HEK293T (cell line): Measurements from ENCODE around the gene HMGB2.

Source experiments
- CTCF ChIA-PET: fragments of 350-600 bp; formaldehyde crosslinking; extraction: SDS; loops from one replicate; lab custom pipeline; 2021; ENCODE audit warnings: antibody characterized with exemption, inconsistent platforms; lab: Yijun Ruan, JAX
- POLR2A ChIA-PET: fragments of 350-600 bp; formaldehyde crosslinking; extraction: SDS; loops from one replicate; lab custom pipeline; 2020; ENCODE audit warnings: antibody characterized with exemption, inconsistent platforms; lab: Yijun Ruan, JAX
- DNase-seq: peaks from one replicate; pipeline ENCODE4 v3.0.0; 2012; ENCODE audit warnings: mixed read lengths; ENCODE audit errors: extremely low spot score
- ARNT ChIP-seq: fragments of 450-650 bp; IDR thresholded peaks from 2 replicates; pipeline ENCODE4 v1.6.1; 2017; ENCODE audit warnings: mild to moderate bottlenecking
- CTBP1 ChIP-seq: fragments of 450-650 bp; IDR thresholded peaks from 2 replicates; pipeline ENCODE4 v1.6.1; 2016; ENCODE audit warnings: borderline replicate concordance
- ELF4 ChIP-seq: fragments of 450-650 bp; IDR thresholded peaks from 2 replicates; pipeline ENCODE4 v1.6.1; 2017; ENCODE audit warnings: antibody characterized with exemption
- FOXA1 ChIP-seq: fragments of 450-650 bp; IDR thresholded peaks from 2 replicates; pipeline ENCODE4 v1.6.1; 2016; ENCODE audit warnings: mild to moderate bottlenecking
- FOXK2 ChIP-seq: fragments of 450-650 bp; IDR thresholded peaks from 2 replicates; pipeline ENCODE4 v1.6.1; 2016; ENCODE audit warnings: mild to moderate bottlenecking
- FOXM1 ChIP-seq: fragments of 450-650 bp; IDR thresholded peaks from 2 replicates; pipeline ENCODE4 v1.6.1; 2017; ENCODE audit warnings: mild to moderate bottlenecking, borderline replicate concordance
- HDGF ChIP-seq: fragments of 450-650 bp; IDR thresholded peaks from 2 replicates; pipeline ENCODE4 v1.6.1; 2017; ENCODE audit warnings: antibody characterized with exemption, borderline replicate concordance
- L3MBTL2 ChIP-seq: fragments of 450-650 bp; conservative IDR thresholded peaks from 2 replicates; pipeline ENCODE4 v1.6.1; 2016; ENCODE audit warnings: mild to moderate bottlenecking
- LEF1 ChIP-seq: fragments of 450-650 bp; IDR thresholded peaks from 2 replicates; pipeline ENCODE4 v1.6.1; 2017; ENCODE audit warnings: mild to moderate bottlenecking, borderline replicate concordance
- NFRKB ChIP-seq: fragments of 450-650 bp; IDR thresholded peaks from 2 replicates; pipeline ENCODE4 v1.6.1; 2016; ENCODE audit warnings: mild to moderate bottlenecking, moderate library complexity
- SP1 ChIP-seq: fragments of 450-650 bp; IDR thresholded peaks from 2 replicates; pipeline ENCODE4 v1.6.1; 2017
- SUZ12 ChIP-seq: fragments of 450-650 bp; IDR thresholded peaks from 2 replicates; pipeline ENCODE4 v1.6.1; 2016; ENCODE audit warnings: mild to moderate bottlenecking
- TARDBP ChIP-seq: fragments of 450-650 bp; IDR thresholded peaks from 2 replicates; pipeline ENCODE4 v1.6.1; 2016
- ZNF384 ChIP-seq: fragments of 450-650 bp; IDR thresholded peaks from 2 replicates; pipeline ENCODE4 v1.6.1; 2016
- TF ChIP-seq, protein P1 (sequence below): fragments of 450-650 bp; IDR thresholded peaks from 2 replicates; pipeline ENCODE4 v1.6.1; 2016

HMGB2 gene

DNA sequence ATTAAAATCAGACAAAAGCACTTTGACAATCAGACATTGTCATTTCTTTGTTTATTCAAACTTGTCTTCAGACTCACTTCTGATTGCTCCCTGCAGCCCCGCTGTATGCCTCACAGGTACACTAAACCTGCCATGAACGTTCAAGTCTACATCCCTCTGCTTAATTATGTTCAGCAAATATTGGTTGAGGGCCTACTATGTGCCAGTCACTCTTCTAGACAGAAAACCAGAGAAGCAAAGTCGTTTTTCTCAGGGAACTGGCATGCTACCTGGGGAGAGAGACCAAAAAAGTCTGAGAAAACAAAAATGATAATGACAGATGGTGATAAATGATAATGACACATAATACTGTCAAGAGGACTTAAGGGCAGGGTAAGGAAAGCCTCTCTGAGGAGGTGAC lies 19.4 kb downstream of the HMGB2 start:
- TF ChIP-seq TARDBP (no peak), FOXM1 (no peak), SP1 (no peak), SUZ12 (no peak), ZNF384 (no peak), HDGF (no peak), FOXK2 (no peak), ARNT (no peak), CTBP1 (no peak)
- ChIA-PET CTCF (interaction anchor here (0.7 to 3.0 kb wide), 3 partner anchors 13 to 106 kb away, joined by 3 to 24 read pairs (median 7); no protein-coding TSS in a partner anchor), POLR2A (interaction anchor here (2.2 kb wide), 1 partner anchor 20 kb away, joined by 7 read pairs; the partner anchor contains the start of gene HMGB2)
- DNase-seq = no peak

DNA sequence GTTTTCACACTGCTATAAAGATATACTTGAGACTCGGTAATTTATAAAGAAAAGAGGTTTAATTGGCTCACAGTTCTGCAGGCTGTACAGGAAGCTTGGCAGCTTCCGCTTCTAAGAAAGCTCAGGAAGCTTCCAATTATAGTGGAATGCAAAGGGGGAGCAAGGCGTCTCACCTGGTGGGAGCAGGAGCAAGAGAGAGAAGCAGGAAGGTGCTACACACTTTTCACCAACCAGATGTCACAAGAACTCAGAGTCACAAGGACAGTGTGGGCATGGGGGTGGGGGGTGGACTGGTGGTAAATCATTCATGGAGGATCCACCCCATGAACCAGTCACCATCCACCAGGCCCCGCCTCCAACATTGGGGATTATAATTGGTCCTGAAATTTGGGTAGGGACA lies 22.8 kb downstream of the HMGB2 start:
- TF ChIP-seq FOXK2 (no peak), L3MBTL2 (no peak), NFRKB (no peak), ELF4 (no peak), SP1 (no peak), LEF1 (no peak), TARDBP (no peak), ARNT (no peak), ZNF384 (no peak), SUZ12 (no peak), CTBP1 (no peak), FOXM1 (no peak), FOXA1 (no peak)
- TF ChIP-seq, protein P1, sequence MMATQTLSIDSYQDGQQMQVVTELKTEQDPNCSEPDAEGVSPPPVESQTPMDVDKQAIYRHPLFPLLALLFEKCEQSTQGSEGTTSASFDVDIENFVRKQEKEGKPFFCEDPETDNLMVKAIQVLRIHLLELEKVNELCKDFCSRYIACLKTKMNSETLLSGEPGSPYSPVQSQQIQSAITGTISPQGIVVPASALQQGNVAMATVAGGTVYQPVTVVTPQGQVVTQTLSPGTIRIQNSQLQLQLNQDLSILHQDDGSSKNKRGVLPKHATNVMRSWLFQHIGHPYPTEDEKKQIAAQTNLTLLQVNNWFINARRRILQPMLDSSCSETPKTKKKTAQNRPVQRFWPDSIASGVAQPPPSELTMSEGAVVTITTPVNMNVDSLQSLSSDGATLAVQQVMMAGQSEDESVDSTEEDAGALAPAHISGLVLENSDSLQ = no peak
- POLR2A ChIA-PET = no interaction called here
- CTCF ChIA-PET = interaction anchor here (2.3 kb wide), 1 partner anchor 10 kb away, joined by 11 read pairs; no protein-coding TSS in a partner anchor
- DNase-seq = no peak

DNA sequence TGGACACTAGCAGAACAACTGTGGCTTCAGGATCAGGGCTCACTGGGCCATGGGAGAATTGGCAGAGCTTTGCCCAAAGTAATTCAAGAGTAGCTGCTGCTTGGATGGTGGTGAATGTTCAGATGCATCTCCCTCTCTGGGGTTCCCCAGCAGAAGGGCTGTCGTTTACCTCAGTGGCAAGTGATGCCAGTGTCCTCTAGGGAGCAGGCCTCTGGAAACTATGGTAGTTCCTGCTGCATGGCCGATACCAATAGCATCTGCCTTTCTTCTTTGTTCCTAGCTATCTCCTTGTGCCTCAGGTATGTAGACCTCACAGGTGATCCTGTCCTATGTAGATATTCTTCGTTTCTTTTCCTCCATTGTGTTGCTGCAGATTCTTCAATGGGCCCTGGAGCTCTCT lies 26.4 kb downstream of the HMGB2 start:
- CTCF ChIA-PET = interaction anchor here (0.9 to 1.9 kb wide), 2 partner anchors 12 to 295 kb away, joined by 3 to 7 read pairs; no protein-coding TSS in a partner anchor
- no peak for TF ChIP-seq LEF1
- no peak for TF ChIP-seq ZNF384
- no peak for TF ChIP-seq CTBP1
- TF ChIP-seq ARNT = no peak
- no peak for TF ChIP-seq NFRKB
- no peak for DNase-seq
- POLR2A ChIA-PET = interaction anchor here (2.1 kb wide), 1 partner anchor 27 kb away, joined by 9 read pairs; the partner anchor contains the start of gene HMGB2

DNA sequence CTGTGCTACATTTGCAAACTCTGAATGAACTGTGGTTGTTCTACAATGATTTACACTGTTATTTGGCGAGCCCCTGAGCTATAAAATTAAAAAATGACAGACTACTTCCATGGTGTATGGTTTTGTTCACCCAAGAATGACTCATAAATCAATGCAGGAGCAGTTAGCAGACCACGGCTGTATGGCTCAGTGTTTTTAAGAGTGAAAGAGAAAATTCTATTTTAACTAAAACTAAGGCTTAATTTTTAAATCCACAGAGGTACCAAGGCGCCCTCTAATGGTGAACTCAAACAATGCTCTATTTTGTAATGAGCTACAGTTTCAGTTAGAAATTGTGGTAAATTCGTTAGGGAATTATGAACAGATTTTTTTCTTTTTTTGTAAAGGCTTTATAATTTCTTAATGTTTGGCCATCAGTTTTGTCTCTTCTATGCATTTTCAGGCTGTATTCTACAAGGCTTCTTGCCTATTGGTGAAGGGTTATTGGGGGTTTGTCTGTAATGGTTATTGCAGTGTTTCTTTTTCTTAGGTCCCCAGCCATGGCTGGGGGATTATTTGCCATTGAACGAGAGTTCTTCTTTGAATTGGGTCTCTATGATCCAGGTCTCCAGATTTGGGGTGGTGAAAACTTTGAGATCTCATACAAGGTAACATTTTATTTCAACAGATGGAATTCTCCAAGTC lies 32.5 kb downstream of the HMGB2 start:
- ChIA-PET POLR2A (interaction anchor here (0.9 to 2.0 kb wide), 4 partner anchors 15 to 288 kb away, joined by 3 to 14 read pairs (median 4); partner anchors contain the start of gene HMGB2), CTCF (interaction anchor here (0.5 to 3.1 kb wide), 55 partner anchors 9 to 1171 kb away, joined by 3 to 43 read pairs (median 4); partner anchors contain the start of genes HMGB2 and SAP30)
- DNase-seq = no peak
- no peak for TF ChIP-seq HDGF
- no peak for TF ChIP-seq ELF4
- no peak for TF ChIP-seq FOXK2
- no peak for TF ChIP-seq TARDBP
- TF ChIP-seq SUZ12 = no peak
- TF ChIP-seq, protein P1 = peak; percentile 29; the same call in 1 of the 2 replicates

DNA sequence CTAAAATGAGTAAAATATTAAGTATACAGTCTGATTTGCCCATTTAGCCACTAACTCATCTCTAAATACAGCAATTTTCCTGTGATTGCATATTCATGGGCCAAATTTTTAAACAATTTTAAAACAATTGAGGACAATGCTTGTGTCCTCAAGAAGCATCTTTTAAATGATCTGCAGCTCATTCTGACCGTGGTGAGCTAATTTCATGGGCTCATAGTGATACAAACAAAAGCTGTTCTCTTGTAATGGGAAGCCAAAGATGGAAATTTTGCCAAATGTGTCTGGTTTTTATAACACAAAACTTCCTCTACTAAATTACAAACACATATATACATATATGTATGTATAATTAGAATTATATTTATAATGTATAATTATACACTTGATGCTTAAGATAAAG lies 39.7 kb downstream of the HMGB2 start:
- no peak for TF ChIP-seq ARNT
- no peak for TF ChIP-seq SUZ12
- DNase-seq = no peak
- ChIA-PET POLR2A (no interaction called here), CTCF (no interaction called here)

DNA sequence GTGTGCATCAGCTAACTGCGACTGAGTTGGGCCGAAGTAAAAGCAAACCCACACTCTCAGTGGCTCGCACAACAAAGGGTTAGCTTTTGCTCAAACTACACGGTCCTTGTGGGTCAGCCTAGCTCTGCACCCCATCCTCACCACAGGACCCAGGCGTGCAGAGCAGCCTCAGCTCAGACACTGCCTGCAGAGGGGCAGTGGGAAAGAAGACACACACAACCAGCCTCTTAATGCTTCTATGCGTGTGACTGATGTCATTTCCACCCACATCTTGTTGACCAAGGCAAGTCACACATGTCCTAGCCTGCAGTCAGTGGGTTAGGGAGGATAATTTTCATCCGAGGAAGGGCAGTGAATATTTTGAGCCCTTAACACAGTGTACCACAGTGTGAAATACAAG lies 40.5 kb downstream of the HMGB2 start:
- TF ChIP-seq TARDBP = no peak
- TF ChIP-seq HDGF = no peak
- TF ChIP-seq FOXA1 = no peak
- no peak for TF ChIP-seq L3MBTL2
- TF ChIP-seq FOXK2 = no peak
- TF ChIP-seq SUZ12 = no peak
- TF ChIP-seq NFRKB = no peak
- TF ChIP-seq ELF4 = no peak
- DNase-seq = no peak
- ChIA-PET CTCF (interaction anchor here (1.4 to 3.1 kb wide), 2 partner anchors 8 to 280 kb away, joined by 6 to 43 read pairs; no protein-coding TSS in a partner anchor), POLR2A (no interaction called here)

DNA sequence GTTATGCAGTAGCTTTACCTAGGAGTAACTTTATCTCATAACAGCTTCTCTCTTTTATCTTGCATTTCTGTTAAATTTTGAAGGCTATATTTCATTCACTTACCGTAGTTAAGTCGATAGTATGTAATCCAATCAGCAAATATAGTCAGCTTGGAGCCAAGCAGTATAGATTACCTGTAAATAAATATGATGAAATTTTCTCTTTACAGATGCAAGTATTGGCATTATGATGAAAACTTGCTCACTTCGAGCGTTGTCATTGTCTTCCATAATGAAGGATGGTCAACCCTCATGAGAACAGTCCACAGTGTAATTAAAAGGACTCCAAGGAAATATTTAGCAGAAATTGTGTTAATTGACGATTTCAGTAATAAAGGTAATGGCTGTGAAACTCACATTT lies 42.3 kb downstream of the HMGB2 start:
- DNase-seq = no peak
- POLR2A ChIA-PET = interaction anchor here (0.7 kb wide), 1 partner anchor 43 kb away, joined by 3 read pairs; the partner anchor contains the start of gene HMGB2
- CTCF ChIA-PET = interaction anchor here (0.6 to 3.1 kb wide), 6 partner anchors 10 to 129 kb away, joined by 3 to 43 read pairs (median 4); no protein-coding TSS in a partner anchor
- no peak for TF ChIP-seq FOXK2
- TF ChIP-seq FOXA1 = no peak
- TF ChIP-seq SP1 = no peak
